CD4-positive, alpha-beta T cell (primary cell): ENCODE results near the gene TSHZ3. TPM values are rescaled to one million over a fixed set of nuclear protein-coding genes. Genes with fewer than 3 reads are reported as not detected.

Experiments used
- ATAC-seq: fragments of 200-7000 bp; cut with Tn5 transposase; one replicate; pipeline ENCODE4 v1.10.0; 2022; ENCODE audit warnings: mild to moderate bottlenecking; ENCODE audit not compliant: poor library complexity
- CTCF ChIA-PET: fragments of 350-600 bp; sonication (Branson Sonifier 250); formaldehyde crosslinking; loops from one replicate; lab custom pipeline; 2021; ENCODE audit warnings: antibody characterized with exemption, inconsistent platforms; lab: Charles Lee
- POLR2A ChIA-PET: fragments of 350-600 bp; sonication (Branson Sonifier 250); formaldehyde crosslinking; loops from one replicate; lab custom pipeline; 2021; ENCODE audit warnings: antibody characterized with exemption, inconsistent platforms; lab: Charles Lee
- DNase-seq, 14 experiments: peaks; one replicate each; pipeline ENCODE4 v3.0.0-alpha.2; 2013 to 2020; ENCODE audit warnings: mixed read lengths in 2 of 14
- H3K27ac ChIP-seq, 2 donors: one replicate each; pipeline versions ENCODE4 v1.5.1 to v1.7.0; 2013; ENCODE audit warnings: low read length in 2 of 2, low read depth in 1 of 2, mild to moderate bottlenecking in 1 of 2
- H3K27me3 ChIP-seq, 2 experiments: 1 replicate in 1 of 2; 2 replicates in 1 of 2; pipeline versions ENCODE4 v1.6.1 to v1.7.0; 2013; ENCODE audit warnings: low read length in 2 of 2, control low read depth in 1 of 2, mild to moderate bottlenecking in 1 of 2, moderate library complexity in 1 of 2; ENCODE audit not compliant: insufficient read depth in 2 of 2, control insufficient read depth in 1 of 2
- H3K36me3 ChIP-seq: one replicate; pipeline ENCODE4 v1.6.1; 2013; ENCODE audit warnings: low read length, control low read depth; ENCODE audit not compliant: insufficient read depth
- H3K4me1 ChIP-seq: one replicate; pipeline ENCODE4 v1.6.1; 2013; ENCODE audit warnings: low read length, control low read depth; ENCODE audit not compliant: insufficient read depth
- H3K4me3 ChIP-seq: one replicate; pipeline ENCODE4 v1.5.1; 2013; ENCODE audit warnings: mild to moderate bottlenecking, low read length, moderate library complexity
- H3K9me3 ChIP-seq, 2 experiments: 1 replicate in 1 of 2; 2 replicates in 1 of 2; pipeline versions ENCODE4 v1.6.1 to v1.7.0; 2013; ENCODE audit warnings: low read length in 2 of 2, mild to moderate bottlenecking in 2 of 2, control low read depth in 1 of 2, moderate library complexity in 1 of 2; ENCODE audit not compliant: control insufficient read depth in 1 of 2, insufficient read depth in 1 of 2
- H3K27ac Mint-ChIP-seq: one replicate; pipeline ENCODE4 v1.8.0; 2020; ENCODE audit warnings: mixed read lengths
- H3K27me3 Mint-ChIP-seq: one replicate; pipeline ENCODE4 v1.8.0; 2021; ENCODE audit warnings: mixed read lengths
- H3K36me3 Mint-ChIP-seq: one replicate; pipeline ENCODE4 v1.8.0; 2021; ENCODE audit warnings: low read depth, mixed read lengths
- H3K4me1 Mint-ChIP-seq: one replicate; pipeline ENCODE4 v1.8.0; 2021; ENCODE audit warnings: low read depth, mixed read lengths
- H3K4me3 Mint-ChIP-seq: one replicate; pipeline ENCODE4 v1.8.0; 2020; ENCODE audit warnings: mild to moderate bottlenecking, mixed read lengths
- H3K9me3 Mint-ChIP-seq: one replicate; pipeline ENCODE4 v1.8.0; 2020; ENCODE audit warnings: mixed read lengths
- CTCF ChIP-seq: fragments of 200-600 bp; IDR thresholded peaks from one replicate; pipeline ENCODE4 v1.8.0; 2022; ENCODE audit warnings: antibody characterized with exemption, mild to moderate bottlenecking
- intact Hi-C, 2 experiments: fragments of 100-400 bp; cut with DNase I in 1 of 2; cut with micrococcal nuclease in 1 of 2; formaldehyde crosslinking; loops; one replicate each; pipeline versions ENCODE4 v1.15.1 to v1.9.0; 2023 to 2025; cut with DNase I, micrococcal nuclease
- total RNA-seq, 174 experiments: library from RNA in 2 of 174; stranded (reverse) in 2 of 174; gene quantifications; one replicate each; pipeline ENCODE4 v1.2.3 and lab custom pipeline; 2021 to 2026

The TSHZ3 gene
- total RNA-seq, 2 experiments from 2014 or later, result 0.38 to 0.61 TPM

- Mint-ChIP-seq H3K27ac (no peak overlapping the region), H3K4me3 (no peak overlapping the region), H3K27me3 (no peaks in the 10 kb centered on the region), H3K4me1 (no peaks in the 10 kb centered on the region), H3K9me3 (no peaks in the 10 kb centered on the region), H3K36me3 (no peaks in the 10 kb centered on the region)
- Histone ChIP-seq H3K4me1 (no peaks in the 10 kb centered on the region), H3K9me3 (no peaks in the 10 kb centered on the region), H3K36me3 (no peaks in the 10 kb centered on the region), H3K4me3 (no peak overlapping the region), H3K27ac (no peak overlapping the region), H3K27me3 (no peaks in the 10 kb centered on the region)
- CTCF ChIA-PET, result no interaction called here
- intact Hi-C loops, result no loop called here
- POLR2A ChIA-PET, result no interaction called here
- ATAC-seq (no peak), DNase-seq (peak in 1 of 14 experiments; percentile 20)
- TF ChIP-seq CTCF, result no peak
Measured at GRCh38 chr19:31279436-31279765, 69.8 kb downstream of the TSHZ3 start.

DNA sequence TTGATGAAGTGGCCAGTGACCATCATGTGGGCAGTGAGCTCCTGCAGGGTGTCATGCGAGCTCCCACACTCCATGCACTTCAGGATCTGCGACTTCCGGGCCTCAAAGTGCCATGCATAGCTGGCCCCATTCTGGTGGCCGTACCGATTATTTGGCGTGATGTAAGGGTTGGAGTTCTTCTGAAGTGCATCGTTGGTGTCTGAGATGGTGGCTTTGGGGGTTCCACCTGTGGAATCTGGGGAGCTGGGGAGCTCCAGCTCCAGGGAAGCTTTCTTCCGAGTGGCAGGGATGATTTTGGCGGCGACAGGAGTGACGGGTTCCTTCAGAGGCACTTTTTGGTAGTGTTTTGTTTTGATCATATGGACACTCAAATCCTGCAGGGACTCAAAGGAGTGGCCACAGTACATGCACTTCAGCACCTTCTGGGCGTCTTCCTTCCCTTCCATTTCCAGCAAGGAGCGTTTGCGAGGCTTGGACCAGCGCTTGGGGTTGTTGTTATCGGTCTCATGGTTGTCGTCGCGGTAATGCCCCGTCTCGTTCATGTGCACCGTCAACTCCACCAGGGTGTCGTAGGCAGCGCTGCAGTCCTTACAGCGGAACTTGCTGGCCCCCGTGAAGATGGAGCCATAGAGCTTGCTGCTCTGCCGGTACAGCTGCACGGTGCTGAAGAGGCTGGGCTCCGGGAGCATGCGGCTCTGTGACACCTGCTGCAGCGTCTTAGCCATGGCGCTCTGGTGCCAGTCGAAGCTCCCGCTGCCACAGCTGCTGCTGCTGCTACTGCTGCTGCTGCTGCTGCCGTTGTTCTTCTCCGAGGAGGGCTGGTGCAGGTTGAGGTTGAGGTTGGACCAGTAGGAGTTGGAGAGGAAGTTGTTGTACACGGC, 70.4 kb downstream of the TSHZ3 start:
- no peaks in the 10 kb centered on the region for H3K9me3 Mint-ChIP-seq

DNA sequence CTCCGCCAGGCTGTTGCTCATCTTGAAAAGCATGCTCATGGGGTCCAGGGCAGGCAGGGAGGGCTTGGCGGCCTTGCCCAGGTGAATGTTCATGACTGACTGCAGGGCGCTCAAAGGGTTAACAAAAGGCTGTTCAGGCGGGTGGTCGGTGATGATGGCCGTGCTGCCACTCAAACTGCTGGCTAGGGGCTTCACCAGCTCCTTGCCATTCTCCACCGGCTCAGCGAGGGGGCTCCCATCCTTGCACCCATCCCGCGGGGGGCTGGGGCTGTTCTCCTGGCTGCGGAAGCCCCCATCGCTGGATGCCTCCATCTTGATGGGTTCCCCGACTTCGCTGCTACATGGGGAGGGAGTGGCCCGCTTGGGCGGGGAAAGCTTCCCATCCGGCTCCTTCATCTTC, 71.7 kb downstream of the TSHZ3 start:
- DNase-seq, result no peak
- H3K4me3 Mint-ChIP-seq, result no peak overlapping the region
- Histone ChIP-seq H3K4me3 (no peak overlapping the region), H3K27ac (no peak overlapping the region), H3K36me3 (no peaks in the 10 kb centered on the region), H3K4me1 (no peaks in the 10 kb centered on the region), H3K27me3 (no peaks in the 10 kb centered on the region), H3K9me3 (no peaks in the 10 kb centered on the region)
- ChIA-PET CTCF (no interaction called here), POLR2A (no interaction called here)
- ATAC-seq, result no peak
- TF ChIP-seq CTCF, result no peak
- H3K4me1 Mint-ChIP-seq, result no peaks in the 10 kb centered on the region
- H3K36me3 Mint-ChIP-seq, result no peaks in the 10 kb centered on the region
- H3K27me3 Mint-ChIP-seq, result no peaks in the 10 kb centered on the region
- intact Hi-C loops, result no loop called here
- no peak overlapping the region for H3K27ac Mint-ChIP-seq
- H3K9me3 Mint-ChIP-seq, result no peaks in the 10 kb centered on the region

More for the DNA sequence above, 70.4 kb downstream of the TSHZ3 start:
- Mint-ChIP-seq H3K4me3 (no peak overlapping the region), H3K36me3 (no peaks in the 10 kb centered on the region), H3K27me3 (no peaks in the 10 kb centered on the region), H3K27ac (no peak overlapping the region), H3K4me1 (no peaks in the 10 kb centered on the region)
- ATAC-seq, result no peak
- CTCF ChIA-PET, result no interaction called here
- intact Hi-C loops, result no loop called here
- Histone ChIP-seq H3K36me3 (no peaks in the 10 kb centered on the region), H3K4me1 (no peaks in the 10 kb centered on the region), H3K9me3 (no peaks in the 10 kb centered on the region), H3K27me3 (no peaks in the 10 kb centered on the region), H3K27ac (no peak overlapping the region), H3K4me3 (no peak overlapping the region)
- TF ChIP-seq CTCF, result no peak
- peak in 1 of 14 experiments; percentile 25 for DNase-seq
- POLR2A ChIA-PET, result no interaction called here
